Endothelial cell (in vitro differentiated cells): ENCODE measurements around the gene DNAH11. TPM values are rescaled to one million over a fixed set of nuclear protein-coding genes. Genes with fewer than 3 reads are reported as not detected.

Experiments
- DNase-seq: peaks from one replicate; pipeline ENCODE4 v3.0.0; 2021; ENCODE audit warnings: low spot score
- H3K27ac Mint-ChIP-seq: one replicate; pipeline ENCODE4 v1.8.0; 2021; ENCODE audit warnings: mixed read lengths, inconsistent platforms; ENCODE audit not compliant: unreplicated experiment
- H3K27me3 Mint-ChIP-seq: one replicate; pipeline ENCODE4 v1.8.0; 2021; ENCODE audit warnings: mild to moderate bottlenecking, moderate library complexity, mixed read lengths, inconsistent platforms; ENCODE audit not compliant: unreplicated experiment
- H3K36me3 Mint-ChIP-seq: one replicate; pipeline ENCODE4 v1.8.0; 2021; ENCODE audit warnings: mild to moderate bottlenecking, low read depth, mixed read lengths, inconsistent platforms; ENCODE audit not compliant: unreplicated experiment
- H3K4me1 Mint-ChIP-seq: one replicate; pipeline ENCODE4 v1.8.0; 2021; ENCODE audit warnings: mild to moderate bottlenecking, mixed read lengths, inconsistent platforms; ENCODE audit not compliant: unreplicated experiment
- H3K4me3 Mint-ChIP-seq: one replicate; pipeline ENCODE4 v1.8.0; 2021; ENCODE audit warnings: mild to moderate bottlenecking, mixed read lengths, inconsistent platforms; ENCODE audit not compliant: unreplicated experiment
- H3K9me3 Mint-ChIP-seq: one replicate; pipeline ENCODE4 v1.8.0; 2021; ENCODE audit warnings: mixed read lengths, inconsistent platforms; ENCODE audit not compliant: unreplicated experiment
- CTCF ChIP-seq: fragments of 200-600 bp; sonication (generic); IDR thresholded peaks from one replicate; pipeline ENCODE4 v1.5.0; 2021; ENCODE audit warnings: antibody characterized with exemption; ENCODE audit not compliant: unreplicated experiment
- total RNA-seq: library from RNA; stranded (reverse); fragmentation: NEBNext Ultra II Directional; extraction: Animal tissue kit (Norgen Biotek cat#: 25700); gene quantifications from one replicate; pipeline ENCODE4 v1.2.1, GENCODE V29; 2021; ENCODE audit not compliant: unreplicated experiment

Gene DNAH11
- total RNA-seq, 1 donor from 2014 or later, result 0.18 TPM

GRCh38 chr7:21763818-21764217 is 221.0 kb downstream of the DNAH11 start:
- Mint-ChIP-seq H3K27me3 (no peaks in the 10 kb centered on the region), H3K4me1 (no peaks in the 10 kb centered on the region), H3K36me3 (no peaks in the 10 kb centered on the region), H3K9me3 (no peaks in the 10 kb centered on the region), H3K4me3 (no peak overlapping the region), H3K27ac (no peak overlapping the region)
- TF ChIP-seq CTCF, result no peak
- DNase-seq, result no peak

- no peaks in the 10 kb centered on the region for H3K9me3 Mint-ChIP-seq
- no peaks in the 10 kb centered on the region for H3K4me1 Mint-ChIP-seq
- H3K36me3 Mint-ChIP-seq, result no peaks in the 10 kb centered on the region
- H3K4me3 Mint-ChIP-seq, result no peak overlapping the region
- H3K27me3 Mint-ChIP-seq, result no peaks in the 10 kb centered on the region
- DNase-seq, result no peak
- no peak for TF ChIP-seq CTCF
- H3K27ac Mint-ChIP-seq, result no peak overlapping the region
These were observed 223.4 kb downstream of the DNAH11 start for GRCh38 chr7:21766218-21766617.

- TF ChIP-seq CTCF, result peak; percentile 63
- Mint-ChIP-seq H3K4me3 (no peak overlapping the region), H3K9me3 (no peaks in the 10 kb centered on the region), H3K27ac (no peak overlapping the region), H3K27me3 (no peaks in the 10 kb centered on the region), H3K4me1 (peaks cover 5% of the 10 kb centered on the region), H3K36me3 (no peaks in the 10 kb centered on the region)
- DNase-seq, result peak; percentile 49
These were observed 224.6 kb downstream of the DNAH11 start for GRCh38 chr7:21767300-21767900.

GRCh38 chr7:21768279-21768678 is 225.4 kb downstream of the DNAH11 start:
- Mint-ChIP-seq H3K27me3 (no peaks in the 10 kb centered on the region), H3K36me3 (no peaks in the 10 kb centered on the region), H3K27ac (no peak overlapping the region), H3K9me3 (no peaks in the 10 kb centered on the region), H3K4me3 (no peak overlapping the region), H3K4me1 (peaks cover 9% of the 10 kb centered on the region)
- TF ChIP-seq CTCF, result no peak
- no peak for DNase-seq

- H3K36me3 Mint-ChIP-seq, result no peaks in the 10 kb centered on the region
- H3K27ac Mint-ChIP-seq, result no peak overlapping the region
- TF ChIP-seq CTCF, result no peak
- H3K4me3 Mint-ChIP-seq, result no peak overlapping the region
- peaks cover 9% of the 10 kb centered on the region for H3K4me1 Mint-ChIP-seq
- no peaks in the 10 kb centered on the region for H3K9me3 Mint-ChIP-seq
- no peaks in the 10 kb centered on the region for H3K27me3 Mint-ChIP-seq
- DNase-seq, result no peak
These were observed 228.4 kb downstream of the DNAH11 start for GRCh38 chr7:21771266-21771665.
